ENCODE measurements around the gene TDRD3.
"Not testable (repeated sequence)": the region's sequence is repeated elsewhere in the genome, so short reads cannot be mapped to it uniquely, and the experiment has no call there.

Gene TDRD3

DNA sequence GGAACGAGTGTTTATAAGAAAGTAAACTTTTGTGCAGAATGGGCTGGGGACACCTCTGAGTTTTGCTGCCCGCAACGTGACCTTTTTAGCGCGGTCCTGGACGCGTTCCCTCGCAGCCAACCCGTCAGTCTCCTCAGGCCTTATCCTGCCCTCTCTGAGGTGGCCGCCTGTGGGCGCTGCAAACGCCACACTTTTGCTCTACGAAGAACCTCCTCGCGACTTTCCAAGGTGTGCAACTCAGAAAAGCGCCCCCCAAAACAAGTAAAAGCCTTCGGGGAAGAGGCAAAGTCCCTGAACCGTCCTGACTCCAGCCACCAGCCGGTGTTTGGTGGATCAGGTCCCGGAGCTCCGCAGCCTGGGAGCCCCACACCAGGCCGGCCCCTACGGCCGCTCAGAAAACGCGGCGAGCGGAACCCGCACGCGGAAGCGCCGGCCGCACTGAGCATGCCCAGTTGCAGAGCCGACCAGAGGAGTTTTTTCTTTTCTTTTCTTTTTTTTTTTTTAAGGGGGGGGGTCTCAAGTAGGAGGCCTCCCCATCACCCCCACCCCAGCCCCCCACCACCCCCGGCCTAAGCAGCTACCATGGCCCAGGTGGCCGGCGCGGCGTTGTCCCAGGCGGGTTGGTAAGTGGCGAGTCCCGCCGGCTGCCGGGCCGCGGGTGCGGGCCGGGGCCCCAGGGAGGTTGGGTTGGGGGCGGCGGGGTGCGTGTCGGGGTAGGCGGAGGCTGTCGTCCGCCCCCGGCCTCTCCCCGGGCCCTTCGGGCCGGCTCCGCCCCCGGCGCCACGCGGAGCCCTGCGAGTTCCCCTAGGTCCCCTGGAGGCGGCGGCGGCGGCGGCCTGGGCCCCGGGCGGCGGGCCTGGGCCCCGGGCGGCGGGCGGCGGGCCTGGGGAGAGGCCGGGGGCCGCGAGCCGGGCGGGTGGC is at the start of gene TDRD3:
Gene TDRD3 (plus strand): TSS at position 438 of the 921 bp plus-strand sequence. CDS start 145 bp downstream, at position 583.
- peak; percentile 82 for DNase-seq

DNA sequence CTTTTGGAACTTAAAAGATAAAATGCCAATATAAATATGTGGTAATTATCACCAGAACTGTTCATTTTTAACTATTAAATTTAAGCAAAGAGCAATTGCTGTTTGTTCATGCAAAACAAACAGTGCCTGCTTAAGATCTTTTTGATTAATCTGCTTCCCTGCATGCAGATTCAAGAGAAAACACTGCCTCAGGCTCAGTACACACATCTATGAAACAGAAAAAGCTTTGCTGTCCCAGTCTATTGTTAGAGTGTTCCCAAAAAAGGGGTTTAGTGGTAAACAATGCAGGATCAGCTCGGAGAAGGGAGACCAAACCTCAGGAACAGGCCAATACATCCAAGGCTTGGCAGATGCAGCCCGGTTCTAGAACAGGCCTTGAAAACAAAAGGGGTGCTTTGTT is 49.3 kb upstream of the TDRD3 start:
- DNase-seq: no peak

DNA sequence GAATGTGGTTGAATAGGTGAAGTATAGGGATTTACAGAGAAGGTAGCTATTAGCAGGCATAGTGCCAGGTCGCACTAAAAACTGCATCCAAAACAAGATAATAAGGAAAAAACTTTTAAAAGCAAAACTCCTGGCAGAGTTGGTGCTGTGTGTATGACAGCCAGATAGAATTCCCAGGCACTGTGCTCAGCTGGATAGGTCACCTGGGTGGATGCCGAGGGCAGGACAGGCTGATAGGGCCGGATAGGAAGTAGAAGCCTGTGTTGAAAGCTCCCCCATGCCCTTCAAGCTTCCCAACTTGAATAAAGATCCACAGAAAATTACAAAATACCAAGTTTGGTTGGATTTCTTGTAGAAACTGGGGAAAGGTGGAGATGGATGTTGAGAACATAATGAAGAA is 48.9 kb upstream of the TDRD3 start:
- no peak for DNase-seq

DNA sequence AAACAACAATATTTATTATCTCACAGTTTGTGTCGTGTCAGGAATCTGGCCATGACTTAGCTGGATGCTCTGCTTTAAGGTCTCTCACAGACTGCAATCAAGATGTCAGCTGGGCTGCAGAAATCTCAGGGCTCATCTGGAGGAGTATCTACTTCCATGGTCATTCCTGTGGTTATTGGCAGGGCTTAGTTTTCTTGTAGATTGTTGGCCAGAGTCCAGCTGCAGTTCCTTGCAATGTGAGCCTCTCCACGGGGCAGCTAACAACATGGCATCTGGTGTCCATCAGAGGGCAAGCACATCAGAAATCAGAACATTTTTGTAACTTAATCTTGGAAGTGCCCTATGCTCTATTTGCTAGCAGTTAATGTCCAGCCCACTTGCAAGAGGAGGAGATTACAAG is 45.7 kb upstream of the TDRD3 start:
- DNase-seq: no peak

DNA sequence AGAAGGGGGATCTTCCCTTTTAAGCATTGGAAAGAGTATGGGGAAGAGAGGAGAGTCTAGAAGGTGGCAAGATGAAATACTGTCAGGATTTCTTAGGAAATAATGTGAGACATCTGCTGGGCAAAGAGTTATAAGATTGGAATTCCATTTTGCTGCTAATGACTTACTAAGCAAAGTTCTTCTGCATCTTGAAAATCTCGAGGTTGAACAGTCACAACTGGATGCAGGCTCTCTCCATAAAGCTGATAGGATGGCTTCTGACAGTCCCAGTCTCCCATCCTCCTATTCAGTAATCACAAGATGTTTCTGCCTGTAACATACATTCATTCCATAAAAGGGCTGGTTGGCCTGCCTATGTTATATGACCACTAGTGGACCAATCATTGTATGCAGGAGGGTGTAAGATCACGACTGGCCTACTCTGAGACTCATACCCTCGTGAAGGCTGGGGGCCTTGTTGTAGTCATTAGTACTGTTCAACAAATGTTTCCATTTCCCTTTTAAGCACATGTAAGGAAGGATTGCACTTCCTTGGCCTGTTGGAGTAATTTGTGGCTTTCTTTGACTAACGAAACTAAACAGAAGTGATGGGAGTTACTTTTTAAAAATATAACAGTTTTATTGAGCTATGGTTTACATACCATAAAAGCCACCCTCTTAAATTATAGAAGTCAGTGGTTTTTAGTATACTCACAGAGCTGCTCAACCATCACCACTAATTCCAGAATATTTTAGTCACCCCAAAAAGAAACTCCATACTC is 45.0 kb upstream of the TDRD3 start:
- DNase-seq: no peak

DNA sequence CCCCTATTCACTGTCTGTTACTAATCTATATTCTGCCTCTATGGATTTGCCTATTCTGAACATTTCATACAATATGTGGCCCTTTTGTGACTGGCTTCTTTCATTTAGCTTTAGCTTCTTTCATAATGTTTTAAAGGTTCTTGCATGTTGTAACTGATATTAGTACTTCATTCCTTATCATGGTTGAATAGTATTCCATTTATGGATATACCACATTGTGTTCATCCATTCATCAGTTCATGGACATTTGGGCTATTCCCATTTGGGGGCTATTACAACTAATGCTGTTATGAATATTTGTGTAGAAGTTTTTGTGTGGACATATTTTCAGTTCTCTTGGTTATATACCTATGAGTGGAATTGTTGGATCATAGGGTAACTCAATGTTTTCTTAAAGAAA is 44.4 kb upstream of the TDRD3 start:
- no peak for DNase-seq

DNA sequence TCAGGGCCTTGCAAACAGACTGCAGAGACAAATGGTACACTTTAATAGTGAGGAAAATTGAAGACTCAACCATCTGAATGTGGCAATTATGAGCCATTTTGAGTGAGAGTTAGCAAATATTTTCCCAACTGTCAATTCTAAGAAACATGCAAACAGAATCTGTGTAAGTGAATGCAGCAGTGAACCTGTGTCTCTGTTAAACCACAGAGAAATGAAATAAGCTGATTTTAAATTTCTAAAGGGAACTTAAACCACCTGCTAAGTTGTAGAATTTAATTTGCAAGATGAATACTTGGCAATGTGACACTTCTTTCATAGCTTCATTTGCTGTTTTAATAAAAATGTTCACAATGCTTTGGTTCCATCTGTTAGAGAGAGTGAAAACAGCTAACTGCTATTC is 42.0 kb upstream of the TDRD3 start:
- no peak for DNase-seq

DNA sequence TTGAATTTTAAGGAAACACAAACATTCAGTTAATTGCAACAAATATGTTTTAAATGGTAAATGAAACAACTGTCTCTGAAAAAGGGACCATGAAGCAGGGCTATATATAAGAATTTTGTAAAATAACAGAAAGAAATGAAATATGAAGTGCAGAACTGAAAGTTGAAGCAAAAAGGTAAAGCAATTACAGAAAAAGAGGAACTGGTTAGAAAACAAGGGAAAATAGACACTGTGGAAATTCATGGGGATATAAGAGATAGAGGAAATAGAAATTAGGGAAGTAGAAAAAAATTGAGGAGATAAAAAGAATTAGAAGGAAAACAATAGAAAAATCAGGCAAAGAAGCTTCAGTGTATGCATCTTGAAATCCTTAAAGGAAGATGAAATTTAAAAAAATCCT is 40.0 kb upstream of the TDRD3 start:
- DNase-seq: no peak

DNA sequence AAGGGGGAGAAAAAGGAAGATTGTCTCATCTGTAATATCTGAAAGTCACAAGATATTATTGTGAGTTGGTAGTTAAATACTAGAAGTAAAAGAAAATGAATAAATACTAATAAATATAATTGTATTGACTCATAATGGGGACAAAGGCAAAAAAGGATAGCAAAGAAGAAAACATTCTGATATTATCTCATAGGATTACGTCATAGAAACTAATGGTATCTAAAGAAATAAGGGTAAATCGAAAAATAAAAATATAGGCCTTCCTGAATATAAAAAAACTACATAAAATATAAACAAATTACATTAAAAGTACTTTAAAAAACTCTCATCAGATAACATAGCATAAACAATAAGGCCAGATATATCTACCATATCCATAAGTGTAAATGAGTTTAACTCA is 38.6 kb upstream of the TDRD3 start:
- no peak for DNase-seq

DNA sequence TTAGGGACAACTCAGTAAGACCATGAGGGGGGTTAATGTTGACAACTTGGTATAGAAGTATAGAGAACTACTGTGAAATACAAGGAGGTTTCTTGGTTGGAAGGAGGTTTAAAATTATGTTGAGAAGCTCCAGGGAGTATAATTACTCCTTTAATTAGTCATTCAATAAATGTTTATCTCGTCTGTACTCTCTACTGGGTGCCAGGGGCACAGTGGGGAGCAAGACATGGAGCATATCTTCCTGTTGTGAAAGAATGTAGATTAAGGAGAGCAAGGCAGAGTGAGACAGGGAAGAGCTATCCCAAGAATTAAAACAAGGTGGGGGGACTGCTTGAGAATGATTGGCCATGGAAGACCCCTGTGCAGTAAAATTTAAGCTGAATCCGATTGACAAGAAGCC is 33.7 kb upstream of the TDRD3 start:
- DNase-seq: no peak

DNA sequence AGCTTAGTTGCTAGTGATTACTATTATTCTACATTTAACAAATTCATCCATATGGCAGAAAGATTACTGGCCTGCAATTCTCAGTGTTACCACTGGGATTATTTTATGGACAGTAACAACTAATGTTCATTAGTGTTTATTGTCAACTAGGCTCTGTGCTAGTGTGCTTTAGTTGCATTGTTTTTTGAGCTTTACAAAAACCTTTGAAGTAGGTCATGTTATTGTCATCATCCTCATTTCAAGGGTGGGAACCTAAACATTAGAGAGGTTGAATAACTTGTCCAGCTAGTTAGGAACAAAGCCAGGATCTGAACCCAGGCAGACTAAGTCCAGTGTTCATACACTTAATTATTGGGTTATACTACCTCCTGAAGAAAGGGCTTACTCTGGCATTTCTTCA is 27.8 kb upstream of the TDRD3 start:
- no peak for DNase-seq

DNA sequence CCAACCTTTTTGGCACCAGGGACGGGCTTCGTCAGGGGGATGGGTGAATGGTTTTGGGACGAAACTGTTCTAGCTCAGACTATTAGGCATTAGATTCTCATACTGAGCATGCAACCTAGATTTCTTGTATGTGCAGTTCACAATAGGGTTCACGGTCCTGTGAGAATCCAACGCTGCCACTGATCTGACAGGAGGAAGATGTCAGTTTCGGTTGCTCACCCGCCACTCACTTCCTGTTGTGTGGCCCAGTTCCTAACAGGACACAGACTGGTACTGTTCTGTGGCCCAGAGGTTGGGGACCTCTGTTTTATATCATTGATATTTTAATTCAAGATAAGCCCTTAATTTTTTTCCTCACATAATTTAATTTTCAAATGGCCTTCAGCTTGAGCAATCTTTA is 26.7 kb upstream of the TDRD3 start:
- DNase-seq: no peak

DNA sequence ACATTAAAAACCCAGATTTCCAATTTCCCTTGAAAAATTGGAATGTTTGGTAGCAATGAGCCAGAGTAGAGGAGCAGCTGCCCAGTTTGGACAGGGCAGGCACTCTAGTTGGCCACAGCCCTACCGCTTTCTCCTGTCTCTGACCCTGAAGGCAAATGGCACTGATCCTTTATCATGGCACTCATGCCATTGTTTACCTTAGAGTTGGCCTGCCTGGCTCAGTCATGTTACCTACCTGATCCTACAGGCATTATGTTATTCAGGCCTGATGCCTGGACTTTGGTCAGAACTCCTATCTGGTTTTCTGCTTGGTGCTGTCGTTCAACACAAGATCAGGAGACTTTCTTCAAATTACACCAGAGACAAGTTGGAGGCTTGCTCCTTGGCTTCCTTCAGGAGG is 24.9 kb upstream of the TDRD3 start:
- no peak for DNase-seq

DNA sequence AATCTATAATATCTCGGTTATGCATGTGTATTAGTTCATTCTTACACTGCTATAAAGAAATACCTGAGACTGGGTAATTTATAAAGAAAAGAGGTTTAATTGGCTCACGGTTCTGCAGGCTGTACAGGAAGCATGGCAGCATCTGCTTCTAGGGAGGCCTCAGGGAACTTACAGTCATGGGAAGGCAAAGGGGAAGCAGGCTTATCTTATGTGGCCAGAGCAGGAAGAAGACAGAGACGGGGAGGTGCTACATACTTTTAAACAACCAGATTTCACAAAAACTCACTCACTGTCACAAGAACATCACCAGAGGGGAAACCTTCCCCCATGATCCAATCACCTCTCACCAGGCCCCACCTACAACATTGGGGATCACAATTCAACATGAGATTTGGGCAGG is 17.7 kb upstream of the TDRD3 start:
- DNase-seq: not testable (repeated sequence)

DNA sequence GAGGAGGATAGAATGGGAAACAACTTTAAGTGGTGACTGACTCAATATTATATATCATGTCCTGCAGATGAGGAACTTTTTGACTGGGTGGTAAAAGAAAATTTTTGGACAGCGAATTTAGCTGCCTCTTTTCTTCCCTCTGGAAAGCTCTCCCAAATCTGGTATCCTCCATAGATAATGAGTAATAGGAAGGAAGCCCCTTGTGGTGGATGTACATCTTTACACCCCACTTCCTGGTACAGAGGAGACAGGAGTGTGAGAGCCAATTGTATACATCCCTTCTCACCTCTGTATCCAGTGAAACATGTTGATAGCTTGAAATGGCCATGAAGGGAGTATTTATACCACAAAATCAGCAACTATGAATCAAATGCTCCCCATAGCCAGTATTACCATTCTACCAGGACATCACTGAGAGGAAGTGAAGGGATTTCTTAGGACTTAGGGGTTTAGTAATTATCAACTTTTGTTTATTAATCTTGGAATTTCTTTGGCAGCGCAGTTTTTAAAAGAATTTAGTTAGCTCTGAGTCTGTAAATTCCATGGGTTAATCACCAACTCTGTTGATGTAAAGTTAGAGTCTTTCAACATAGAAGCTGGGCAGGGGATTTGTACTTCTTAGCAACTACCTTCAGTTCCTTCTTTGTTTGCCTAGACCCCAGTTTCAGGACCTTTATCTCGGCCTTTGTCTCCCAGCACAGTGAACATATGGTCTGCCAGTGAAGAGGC is 17.0 kb upstream of the TDRD3 start:
- no peak for DNase-seq

DNA sequence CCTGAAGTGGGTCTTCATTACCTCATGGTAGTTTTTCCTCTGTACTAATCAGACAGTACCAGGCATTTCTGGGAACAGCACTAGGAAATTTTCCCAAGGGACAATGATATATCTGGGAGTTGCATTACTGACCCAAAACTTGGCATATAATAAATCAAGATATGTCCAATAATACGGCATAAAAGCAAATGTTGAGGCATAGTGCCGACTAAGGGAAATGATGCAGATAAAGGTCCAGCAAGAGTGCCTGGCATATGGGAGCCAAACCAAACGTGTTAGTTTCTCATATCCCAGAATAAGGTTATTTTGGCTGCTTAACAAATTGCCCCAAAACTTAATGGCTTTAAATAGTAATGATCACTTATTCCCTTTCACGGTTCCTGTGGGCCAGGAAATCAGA is 12.1 kb upstream of the TDRD3 start:
- no peak for DNase-seq

DNA sequence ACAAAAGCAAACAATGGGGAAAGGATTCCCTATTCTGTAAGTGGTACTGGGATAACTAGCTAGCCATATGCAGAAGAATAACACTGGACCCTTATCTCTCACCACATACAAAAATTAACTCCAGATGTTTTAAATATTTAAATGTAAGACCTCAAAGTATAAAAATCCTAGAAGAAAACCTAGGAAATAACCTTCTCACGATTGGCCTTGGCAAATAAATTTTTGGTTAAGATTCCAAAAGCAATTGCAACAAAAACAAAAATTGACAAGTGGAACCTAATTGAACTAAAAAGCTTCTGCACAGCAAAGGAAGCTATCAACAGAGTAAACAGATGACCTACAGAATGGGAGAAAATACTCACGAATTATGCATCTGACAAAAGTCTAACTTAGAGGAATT is 10.8 kb upstream of the TDRD3 start:
- no peak for DNase-seq

DNA sequence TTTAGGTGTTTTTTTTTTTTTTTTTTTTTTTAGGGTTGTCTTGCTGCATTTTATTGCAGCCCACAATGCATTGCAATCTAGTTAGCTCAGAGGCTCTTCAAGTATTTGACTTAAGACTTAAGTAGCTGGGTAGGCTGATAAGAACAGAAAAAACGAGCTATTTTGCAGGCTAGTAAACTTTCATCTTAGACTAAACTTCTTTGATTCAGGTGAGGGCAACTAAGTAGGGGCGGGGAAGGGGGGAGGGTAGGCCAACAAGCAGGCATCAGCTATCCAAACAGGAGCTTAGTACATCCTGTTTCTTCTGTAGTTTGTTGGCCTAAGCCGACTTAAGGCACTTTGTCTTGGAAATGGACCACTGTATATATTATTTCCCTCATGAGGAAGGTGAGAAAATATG is 4.9 kb upstream of the TDRD3 start:
- no peak for DNase-seq

DNA sequence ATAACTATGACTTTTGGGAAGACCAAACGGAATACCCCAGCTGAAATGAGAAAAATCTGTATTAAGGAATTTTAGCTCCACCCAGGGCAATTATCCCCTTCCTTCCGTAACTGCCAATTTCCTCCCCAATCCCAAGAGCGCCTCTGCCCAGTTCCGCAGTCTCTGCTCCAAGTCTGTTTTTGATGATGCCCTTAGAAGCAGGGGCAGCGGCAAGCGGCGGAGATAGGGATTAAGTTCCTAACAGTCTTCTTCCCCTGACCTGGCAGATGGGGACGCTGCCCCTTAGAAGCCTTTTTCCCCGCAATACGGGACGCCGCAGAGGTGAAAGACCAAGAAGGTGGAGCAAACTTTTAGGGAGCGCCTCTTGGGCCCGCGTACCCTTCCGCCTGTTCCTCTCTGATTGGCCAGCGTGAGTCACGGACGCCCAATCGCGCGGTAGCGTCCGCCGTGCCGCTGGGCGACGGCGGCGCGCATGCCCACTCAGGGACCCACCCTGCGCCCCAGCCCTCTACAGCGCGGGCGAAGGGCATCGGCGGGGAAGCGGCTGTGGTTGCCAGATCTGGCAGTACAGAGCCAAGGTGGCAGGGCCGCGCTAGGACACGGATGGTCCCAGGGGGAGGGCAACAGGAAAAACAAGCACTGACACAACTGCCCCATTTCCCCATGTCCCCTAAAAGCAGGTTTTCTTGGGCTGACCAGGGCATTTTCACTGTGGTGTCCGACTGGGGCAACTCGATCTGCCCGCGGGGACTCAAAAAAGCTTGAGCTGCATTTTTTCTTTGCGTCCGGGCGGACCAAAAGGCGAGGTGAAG is 843 bp upstream of the TDRD3 start:
- peak; percentile 89 for DNase-seq

DNA sequence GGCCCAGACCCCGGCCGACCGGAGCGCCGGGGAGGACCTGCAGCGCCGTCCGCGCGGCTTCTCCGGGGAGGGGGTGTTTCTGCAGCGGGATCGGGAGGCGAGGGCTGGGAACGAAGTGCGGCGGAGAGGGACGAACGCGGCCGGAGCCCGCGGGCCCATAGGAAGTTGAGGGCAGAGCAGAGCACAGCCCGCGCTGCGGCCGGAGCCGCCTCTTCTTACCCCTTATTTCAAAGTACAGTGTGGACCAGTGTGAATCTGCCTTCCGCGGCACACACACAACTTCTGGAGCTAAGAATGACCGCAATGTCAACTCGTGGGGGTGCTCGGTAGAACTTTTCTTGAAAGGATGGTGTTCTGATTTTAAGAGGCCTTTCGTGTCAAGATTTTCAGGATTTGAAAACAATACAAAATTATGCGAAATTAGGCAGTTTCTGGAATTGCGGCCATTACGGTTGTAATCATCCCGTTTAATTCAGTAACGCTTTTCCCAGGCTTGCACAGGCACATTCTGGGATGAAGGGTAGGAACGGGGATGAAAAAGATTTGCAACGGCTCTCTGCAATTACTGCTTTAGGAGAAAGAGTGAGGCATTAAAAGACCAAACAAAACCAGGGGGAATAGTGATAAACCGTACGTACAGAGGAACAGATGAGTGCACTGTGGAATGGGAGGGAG is 821 bp downstream of the TDRD3 start:
- DNase-seq: peak; percentile 48

DNA sequence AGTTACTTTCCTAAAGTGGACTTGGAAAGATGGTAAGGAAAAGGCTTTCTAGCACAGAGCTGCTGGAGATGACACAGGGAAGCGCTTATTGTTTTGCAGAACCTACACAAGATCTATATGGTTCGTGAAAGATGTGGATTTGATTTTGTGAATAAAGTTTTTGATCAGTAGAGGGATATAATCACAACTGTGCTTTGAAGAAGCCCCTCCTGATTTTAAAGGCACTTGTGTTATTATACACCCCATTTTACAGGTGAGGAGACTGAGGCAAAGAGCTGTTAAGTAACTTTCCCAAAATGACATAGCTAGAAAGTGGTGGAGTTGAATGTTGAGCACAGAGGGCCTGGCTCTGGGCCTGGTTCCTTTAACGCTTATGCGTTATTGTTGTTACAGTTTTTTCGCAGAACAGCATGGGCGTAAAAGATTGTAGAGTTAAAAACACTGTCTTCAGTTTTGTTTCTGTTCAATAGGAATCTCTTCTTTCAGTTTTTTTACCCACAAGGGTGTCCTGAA is 1.4 kb downstream of the TDRD3 start:
- no peak for DNase-seq
